Activated CD8-positive, alpha-beta memory T cell treated with anti-CD3 and anti-CD28 coated beads, Interleukin-2, amount 50 U/mL, for 24 hours (primary cell): ENCODE measurements around the gene DOCK2.

Experiments
- DNase-seq: peaks from one replicate; pipeline ENCODE4 v3.0.0-alpha.2; 2020; ENCODE audit errors: extremely low read depth

DOCK2 gene

DNA sequence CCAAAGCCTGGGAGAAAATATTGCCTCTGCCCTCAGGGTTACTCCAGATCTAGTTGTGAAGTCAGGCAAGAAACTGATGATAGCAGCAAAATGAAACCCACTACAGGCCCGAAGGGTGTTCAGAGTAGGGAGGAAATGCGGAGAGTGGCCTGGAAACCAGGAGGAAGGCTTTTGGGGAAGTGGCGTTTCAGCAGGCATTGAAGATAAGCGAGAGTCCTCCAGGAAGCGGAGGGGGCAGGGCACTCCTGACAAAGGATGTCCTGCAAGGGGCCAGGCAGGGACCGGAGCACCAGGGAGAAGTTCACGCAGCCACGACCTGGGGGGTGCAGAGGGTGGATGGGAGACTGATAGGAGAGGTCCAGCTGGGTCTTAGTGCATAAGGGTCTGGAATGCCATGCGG, 460.9 kb downstream of the DOCK2 start:
- no peak for DNase-seq

DNA sequence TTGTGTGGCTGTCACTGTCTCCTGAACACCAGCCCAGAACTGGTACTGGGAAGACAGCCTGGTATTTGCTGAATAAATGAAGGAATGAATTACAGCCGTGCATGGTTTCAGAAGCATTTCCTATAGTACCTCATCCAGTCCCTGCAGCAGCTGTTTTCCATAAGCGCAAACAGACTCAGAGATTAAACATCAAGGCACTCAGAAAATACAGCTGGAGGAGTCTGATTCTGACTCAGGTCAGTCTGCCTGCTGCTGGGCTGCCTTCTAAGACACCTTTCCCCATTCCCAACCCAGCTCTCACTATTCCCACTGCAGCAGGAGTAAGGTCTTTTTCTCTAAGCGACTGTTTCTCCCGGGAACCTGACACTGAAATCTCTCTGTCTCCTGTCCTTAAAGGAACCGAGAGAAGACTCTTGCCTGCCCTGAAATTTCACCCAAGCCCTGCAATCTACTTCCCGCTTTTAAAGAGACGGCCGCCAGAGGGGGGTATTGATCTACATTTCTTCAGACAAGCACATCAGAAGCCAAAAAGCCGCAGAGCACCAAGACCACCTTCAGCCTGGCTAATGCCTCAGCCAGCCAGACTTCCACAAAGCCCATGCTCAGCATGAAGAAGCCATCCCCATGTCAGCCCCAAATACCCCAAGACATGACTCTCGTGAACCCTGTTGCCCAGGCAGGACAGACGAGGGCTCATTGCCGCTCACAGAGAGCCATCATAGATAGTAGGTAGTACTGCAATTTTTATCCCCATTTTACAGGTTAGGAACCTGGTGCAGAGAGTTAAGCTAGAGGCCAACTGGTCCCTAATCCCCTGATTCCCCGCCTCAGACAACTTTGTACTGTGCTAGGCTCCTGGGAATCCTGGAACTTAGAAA, 463.2 kb downstream of the DOCK2 start:
- DNase-seq = peak; percentile 40

DNA sequence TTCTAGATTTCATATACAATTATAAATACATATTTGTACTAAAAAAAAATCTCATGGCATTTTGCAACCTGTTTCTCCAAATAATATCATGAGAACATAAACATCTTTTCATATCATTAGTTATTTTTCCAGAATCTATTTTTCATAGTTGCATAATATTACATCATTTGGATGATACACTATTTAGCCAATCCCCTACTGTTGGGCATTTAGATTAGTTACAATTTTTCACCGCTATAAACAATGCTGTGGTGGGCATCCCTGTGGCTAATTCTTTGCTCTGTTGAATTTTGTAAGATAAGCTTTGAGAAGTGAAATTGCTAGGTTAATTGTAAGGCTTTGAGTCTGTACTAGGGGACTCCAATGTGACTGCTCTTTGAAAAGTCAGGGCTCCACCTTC, 466.4 kb downstream of the DOCK2 start:
- no peak for DNase-seq

DNA sequence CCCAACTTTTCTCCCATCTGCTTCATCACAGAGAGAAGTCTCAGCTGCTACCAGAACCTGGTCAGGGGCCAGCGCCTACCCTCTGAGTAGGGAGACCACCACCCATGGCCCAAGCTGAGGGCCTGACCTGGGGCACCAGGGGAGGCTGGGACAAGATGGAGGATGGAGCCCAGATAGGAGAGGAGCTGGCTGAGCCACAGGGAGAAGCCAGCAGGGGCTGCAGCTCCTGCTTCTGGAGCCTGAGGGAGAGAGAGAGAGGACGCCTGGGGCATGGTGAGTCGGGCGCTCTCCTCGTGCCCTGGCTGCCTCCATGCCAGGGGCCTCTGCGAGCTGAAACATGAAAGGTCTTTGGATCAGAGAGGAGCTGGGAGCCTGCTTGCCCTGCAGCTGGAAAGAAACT, 467.2 kb downstream of the DOCK2 start:
- DNase-seq = no peak

DNA sequence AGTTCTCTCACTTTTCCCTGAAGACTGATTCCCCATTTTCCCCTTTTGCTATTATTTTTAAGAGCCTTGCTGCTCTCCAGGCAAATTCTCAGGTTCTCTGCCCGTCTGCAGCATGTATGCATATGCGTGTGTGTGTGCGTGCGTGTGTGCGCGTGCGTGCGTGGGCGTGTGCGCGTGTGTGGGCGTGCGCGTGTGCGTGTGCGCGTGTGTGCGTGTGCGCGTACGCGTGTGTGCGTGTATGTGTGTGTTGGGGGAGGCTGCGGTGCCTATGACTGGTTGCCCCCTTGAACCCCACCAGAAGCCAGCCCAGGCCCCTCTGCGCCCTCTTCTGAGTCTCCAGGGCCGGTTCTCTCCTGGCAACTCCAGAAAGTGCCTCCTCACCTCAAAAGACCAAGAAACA, 467.6 kb downstream of the DOCK2 start:
- DNase-seq = no peak

DNA sequence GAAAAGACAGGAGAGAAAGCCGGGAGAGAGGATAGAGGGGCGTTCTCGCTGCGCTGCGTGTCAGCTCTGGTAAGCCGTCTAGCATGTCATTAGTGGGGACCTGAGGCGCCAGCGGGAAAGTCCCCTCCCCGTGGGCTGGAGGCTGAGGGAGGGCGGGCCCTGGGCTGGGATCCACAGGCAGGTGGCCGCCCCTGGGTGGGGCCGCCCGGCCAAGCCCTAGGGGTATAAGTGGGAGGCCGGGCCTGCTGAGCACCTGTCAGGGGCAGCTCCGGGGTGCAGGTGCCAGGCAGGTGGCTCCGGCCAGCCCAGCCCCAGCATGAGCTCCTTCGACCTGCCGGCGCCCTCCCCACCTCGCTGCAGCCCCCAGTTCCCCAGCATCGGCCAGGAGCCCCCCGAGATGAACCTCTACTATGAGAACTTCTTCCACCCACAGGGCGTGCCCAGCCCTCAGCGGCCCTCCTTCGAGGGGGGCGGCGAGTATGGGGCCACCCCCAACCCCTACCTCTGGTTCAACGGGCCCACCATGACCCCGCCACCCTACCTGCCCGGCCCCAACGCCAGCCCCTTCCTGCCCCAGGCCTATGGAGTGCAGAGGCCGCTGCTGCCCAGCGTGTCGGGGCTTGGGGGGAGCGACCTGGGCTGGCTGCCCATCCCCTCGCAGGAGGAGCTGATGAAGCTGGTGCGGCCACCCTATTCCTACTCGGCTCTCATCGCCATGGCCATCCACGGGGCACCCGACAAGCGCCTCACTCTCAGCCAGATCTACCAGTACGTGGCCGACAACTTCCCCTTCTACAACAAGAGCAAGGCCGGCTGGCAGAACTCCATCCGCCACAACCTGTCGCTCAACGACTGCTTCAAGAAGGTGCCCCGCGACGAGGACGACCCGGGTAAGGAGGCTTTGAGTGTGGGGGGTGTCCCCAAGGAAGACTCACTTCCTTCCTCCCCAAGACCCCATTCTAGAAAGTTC, 468.9 kb downstream of the DOCK2 start, which contains the start of gene FOXI1:
TSS of gene FOXI1 (plus strand) at position 256 of the 970 bp plus-strand sequence. CDS start at position 317, 61 bp downstream.
- DNase-seq = no peak

DNA sequence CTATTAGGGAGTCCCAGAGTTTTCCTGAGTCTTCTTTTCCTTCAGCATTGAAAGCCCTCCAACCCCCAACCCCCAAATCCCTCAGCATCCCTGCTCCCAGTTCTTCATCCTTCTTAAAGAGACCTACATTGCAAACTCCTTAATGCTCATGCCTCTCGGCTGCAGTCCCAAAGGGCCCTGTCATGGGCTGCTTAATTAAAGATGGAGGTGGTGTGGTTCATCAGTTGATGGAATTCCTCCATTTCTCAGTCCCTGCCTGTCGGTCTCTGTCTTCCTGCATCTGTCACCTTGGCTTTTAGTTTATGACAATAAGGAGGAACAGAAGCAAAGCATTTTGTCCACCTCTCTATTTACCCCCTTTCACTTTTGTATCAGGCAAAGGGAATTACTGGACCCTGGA, 470.6 kb downstream of the DOCK2 start:
- DNase-seq = no peak

DNA sequence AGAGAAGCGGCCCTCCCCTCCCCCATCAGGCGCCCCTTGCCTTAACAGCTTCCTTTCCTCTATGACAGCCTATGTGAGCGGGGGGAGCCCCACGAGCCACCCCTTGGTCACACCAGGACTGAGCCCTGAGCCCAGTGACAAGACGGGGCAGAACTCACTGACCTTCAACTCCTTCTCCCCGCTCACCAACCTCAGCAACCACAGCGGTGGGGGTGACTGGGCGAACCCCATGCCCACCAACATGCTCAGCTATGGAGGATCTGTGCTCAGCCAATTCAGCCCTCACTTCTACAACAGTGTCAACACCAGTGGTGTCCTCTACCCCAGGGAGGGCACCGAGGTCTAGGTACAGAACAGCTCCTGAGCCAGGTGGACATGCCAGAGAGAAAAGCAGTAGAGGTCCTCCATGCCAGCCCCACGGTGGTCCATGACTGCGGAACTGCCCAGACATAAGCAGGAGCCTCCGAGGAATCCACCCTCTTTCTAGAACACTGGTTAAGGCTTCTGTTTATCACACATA, 471.3 kb downstream of the DOCK2 start:
- no peak for DNase-seq

DNA sequence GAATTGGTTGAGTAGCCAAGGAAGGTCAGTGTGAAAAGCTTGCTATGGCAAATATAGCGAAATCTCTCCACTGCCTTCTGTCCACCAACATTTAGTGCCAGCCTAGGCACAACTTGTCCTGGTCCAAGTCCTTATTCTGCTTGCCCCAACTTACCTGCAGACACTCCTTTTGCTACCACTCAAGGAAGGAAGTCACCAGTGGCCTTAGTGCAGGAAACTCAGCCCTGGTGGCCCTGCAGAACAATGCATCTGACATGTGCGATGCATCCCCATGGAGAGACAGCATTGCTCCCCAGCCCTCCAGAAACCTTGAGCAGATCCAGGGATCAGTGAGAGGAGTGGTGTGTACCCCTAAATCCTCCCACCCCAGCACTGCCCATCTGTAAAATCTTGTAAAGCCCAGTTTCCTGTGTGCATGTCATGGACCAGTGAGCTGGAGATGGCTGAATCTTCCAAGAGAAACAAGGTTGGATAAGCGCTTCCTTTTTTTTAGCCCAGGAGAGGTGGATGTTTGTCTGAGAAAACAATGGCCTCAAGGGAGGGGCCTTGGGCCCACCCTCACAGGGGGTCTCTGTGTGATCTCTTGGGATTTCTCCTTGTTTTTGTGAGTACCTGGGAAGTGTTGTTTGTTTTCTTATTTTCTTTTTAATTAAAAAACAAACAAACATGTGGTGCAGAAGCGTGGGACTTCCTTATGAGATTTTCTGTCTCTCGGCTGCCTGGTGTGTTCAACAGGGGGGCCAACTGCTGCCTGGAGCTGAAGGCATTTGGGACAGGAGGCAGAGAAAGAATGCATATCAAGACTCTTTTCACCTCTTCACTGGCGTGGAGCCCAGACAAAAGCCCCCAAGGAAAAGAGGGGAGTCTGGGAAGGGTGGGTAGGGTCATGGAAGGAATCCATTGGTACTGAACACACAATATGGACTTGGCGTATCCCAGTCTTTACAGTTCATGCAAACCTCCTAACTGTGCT, 472.3 kb downstream of the DOCK2 start:
- no peak for DNase-seq

DNA sequence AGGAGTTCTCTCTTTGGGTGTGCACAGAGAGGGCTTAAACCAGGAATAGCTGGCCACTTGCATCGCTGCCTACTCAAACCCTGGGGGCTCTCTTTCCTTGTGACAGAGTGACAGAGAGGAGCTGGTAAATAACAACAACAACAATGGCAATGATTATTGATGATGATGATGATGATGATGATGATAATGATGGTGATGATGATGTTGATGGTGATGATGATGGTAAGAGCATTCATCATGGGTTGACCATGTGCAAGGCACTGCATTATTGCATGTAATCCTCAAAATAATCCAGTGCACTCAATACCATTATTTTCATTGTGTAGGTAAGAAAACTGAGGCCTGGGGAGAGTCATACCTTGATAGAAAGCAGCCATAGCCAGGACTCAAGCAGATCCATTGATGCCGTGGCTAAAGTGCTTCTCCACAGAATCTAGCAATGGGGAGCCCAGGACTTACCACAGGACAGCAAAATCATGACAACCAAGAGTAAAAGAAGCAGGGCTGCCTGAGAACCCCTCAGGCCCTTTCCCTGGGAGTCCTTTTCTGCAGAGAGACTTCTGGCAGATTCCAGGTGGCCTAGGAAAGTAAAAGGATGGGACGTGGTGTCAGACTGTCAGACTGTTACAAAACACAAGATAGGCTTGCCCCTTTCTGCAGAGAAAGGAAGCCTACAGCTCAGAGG, 473.5 kb downstream of the DOCK2 start:
- DNase-seq = no peak

DNA sequence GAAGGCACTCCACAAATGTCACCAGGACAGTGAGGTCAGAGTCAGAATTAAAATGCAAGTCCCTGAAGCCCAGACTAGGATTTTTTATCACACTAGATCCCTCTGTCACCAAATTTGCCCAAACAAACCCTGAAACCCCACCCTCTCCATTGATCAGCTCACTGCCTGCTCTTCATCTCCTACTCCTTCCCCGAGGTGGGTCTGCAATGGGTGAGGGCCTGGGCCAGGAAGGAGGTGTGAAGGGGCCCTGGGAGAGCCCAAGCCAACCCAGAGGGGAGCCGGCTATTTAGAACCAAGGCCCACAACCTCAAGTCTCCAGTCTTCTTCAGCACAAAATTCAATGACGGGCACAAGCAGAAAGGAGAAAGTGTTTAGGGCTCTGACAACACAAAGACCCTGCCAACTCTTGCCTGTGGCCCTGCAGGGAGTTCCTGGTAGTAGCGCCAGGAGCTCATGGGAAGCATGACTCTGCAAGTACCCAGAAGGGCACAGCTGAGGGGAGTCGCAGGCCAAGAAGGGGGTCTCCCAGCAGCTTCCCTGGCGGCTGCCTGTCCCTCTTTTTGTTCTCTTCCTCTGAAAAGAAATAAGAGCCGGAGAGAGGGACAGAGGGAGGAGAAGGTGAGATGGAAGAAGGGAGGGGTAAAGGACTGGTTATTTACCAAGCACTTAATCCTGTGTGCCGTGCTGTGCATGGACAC, 474.2 kb downstream of the DOCK2 start:
- no peak for DNase-seq

DNA sequence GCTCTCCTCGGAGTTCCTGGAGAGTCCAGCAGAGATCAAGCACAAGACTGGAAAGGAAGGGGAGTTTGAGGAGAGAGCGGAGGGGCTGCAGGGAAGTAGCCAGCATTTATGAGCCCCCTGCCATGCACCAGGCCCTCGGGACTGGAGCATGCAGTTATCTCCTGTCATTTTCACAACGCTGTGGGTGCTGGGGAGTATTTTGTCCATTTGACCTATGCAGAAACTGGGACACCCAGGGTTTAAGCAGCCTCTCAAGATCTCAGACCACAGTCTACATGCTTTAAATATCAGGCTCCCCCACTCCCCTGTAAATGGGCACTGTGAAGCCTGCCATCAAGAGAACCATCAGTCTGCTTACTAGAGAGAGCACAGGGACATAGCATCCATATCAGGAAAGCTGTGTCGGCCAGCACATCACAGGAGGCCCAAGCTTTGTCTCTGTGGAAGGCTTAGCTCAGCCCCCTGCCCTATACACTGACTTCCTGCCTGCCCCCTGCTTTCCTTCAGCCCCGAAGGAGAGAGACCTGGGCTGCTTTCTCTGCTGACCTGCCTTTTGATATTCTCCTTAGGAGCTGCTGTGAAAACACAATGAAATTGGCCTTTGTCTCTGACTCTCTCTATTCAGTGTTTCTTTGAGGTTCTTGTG, 475.9 kb downstream of the DOCK2 start:
- no peak for DNase-seq

DNA sequence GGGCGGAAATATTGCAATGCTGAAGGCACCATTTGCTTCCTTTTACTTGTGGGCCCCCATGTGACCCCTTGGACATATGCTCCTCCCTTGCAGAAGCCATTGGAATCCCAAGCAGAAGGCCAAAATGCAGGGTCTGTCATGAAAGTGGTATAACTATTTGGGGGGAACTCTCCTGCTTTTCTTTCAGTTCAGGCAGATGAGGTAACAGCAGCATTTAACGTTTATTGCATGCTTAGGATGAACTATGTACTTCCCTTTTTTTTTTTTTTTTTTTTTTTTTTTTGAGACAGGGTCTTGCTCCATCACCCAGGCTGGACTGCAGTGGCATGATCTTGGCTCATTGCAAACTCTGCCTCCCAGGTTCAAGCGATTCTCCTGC, 476.4 kb downstream of the DOCK2 start:
- DNase-seq = no peak

DNA sequence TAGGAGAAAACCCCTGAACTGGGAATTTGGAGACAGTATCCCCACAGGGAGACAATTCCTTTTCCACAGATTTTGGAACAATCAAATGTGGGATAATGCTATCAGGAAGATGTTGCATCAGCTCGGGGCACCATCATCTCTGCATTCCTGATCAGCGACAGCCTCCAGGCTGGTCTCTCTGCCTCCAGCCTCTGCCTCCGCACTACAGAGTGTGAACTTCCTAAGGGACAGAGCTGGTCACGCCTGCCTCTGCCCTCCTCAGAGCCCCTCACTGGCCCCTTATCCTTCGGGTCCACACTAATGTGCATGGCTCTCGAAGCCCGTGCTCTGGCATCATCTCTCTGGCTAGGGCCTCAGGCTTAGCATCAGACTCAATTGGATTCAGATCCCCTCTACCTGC, 477.2 kb downstream of the DOCK2 start:
- no peak for DNase-seq

DNA sequence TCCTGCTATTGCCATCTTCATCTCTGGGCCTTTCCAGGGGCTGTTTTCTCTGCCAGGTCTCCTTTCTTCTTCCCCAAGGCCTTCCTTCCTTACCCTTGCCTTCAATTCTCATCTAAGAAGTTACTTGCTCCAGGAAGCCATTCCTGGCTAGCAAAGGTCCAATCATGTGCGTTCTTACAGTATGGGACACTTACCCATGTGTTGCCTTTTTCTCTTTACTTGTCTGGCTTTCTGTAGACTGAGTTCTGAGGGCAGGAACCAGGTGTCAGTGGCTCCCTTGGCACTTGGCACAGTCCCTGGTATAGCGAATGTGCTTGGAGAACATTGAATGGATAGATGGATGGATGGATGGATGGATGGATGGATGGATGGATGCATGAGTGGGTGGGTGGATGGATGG, 478.9 kb downstream of the DOCK2 start:
- no peak for DNase-seq

DNA sequence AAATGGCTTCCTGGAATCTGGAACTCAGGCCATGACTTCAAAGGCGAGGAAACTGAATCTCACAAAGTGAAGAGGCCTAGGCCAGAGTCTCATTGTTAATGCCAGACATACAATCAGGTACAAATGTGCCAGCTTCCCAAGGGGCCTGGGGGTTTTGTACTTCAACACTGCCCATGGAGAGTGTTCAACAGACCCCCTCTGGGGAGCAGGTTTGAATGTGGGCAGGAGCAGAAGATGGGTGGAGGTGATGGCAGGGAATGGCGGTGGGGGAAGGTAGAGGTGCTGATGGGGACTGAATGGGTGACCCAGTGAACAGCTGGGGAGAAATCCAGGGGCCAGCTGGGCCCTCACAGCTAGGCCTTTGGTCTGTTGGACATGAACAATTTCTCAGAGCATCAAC, 480.7 kb downstream of the DOCK2 start:
- no peak for DNase-seq

DNA sequence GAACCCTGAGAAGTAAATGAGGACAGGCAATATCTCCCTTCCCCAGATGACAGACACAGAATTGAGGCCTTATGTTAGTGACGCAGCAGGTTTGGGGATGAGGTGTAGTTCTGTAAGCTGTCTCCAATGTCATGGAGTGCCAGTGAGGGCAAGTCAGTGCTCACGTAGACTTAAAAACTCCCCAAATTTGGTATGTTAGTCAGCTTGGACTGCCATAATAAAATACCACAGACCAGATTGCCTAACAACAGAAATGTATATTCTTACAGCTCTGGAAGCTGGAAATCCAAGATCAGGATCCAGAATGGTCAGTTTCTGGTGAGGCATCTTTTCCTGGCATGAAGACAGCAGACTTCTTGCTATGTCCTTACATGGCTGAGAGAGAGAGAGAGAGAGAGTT, 483.5 kb downstream of the DOCK2 start:
- DNase-seq = no peak

DNA sequence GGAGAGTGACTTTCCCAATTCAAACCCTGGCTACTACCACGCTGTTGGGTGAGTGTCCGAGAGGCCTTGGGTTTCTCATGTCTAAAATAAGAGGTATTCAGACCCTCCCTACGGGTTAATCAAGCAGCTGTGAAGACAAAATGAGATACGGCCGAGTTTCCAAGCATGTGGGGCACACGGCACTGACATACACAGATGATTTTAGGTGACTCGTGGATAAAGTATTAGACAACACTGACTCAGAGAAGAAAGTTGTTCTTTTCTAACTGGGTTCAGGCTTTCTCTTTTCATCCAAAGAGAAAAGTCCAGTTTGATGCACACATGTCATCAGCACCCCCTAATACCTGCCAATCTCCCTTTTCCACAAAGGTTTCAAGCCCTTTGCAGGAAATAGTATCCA, 484.2 kb downstream of the DOCK2 start:
- no peak for DNase-seq

DNA sequence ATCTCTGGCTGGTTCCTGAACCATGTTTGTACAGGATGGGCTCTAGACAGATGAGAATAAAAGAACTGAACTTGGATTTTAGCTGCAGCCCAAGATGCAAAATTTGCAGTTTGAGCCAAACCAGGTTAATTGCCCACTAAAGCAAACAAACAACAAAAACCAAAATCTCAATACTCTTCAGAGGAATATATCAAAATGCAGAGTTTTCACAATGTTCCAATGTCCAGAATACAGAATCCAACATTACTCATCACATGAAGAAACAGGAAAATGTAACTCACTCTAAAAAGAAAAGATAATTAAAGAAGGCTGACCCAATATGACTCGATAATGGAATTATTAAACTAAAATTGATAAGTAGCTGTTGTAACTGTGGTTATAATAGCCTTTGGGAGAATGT, 489.0 kb downstream of the DOCK2 start:
- no peak for DNase-seq

DNA sequence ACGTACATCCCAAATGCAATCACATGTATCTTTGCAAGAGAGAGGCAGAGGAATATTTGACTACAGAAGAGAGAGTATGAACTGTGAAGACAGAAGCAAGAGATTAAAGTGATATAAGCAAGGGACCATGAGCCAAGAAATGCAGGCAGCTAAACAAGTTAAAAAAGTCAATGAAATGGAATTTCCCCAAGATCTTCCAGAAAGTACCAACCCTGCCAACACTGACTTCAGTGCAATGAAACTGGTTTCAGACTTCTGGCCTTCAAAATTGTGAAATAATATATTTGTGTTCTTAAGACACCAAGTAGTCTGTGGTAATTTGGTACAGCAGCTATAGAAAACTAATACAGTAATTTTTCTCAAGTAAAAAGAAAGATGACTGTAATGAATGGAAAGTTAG, 489.6 kb downstream of the DOCK2 start:
- DNase-seq = no peak
